Measurements from ENCODE around the gene APOO. TPM values are rescaled to one million over a fixed set of nuclear protein-coding genes. Genes with fewer than 3 reads are reported as not detected.

Gene APOO
- total RNA-seq, 6 experiments from 2014 or later, result 20.8 to 28.1 (median 23.3) TPM

DNA sequence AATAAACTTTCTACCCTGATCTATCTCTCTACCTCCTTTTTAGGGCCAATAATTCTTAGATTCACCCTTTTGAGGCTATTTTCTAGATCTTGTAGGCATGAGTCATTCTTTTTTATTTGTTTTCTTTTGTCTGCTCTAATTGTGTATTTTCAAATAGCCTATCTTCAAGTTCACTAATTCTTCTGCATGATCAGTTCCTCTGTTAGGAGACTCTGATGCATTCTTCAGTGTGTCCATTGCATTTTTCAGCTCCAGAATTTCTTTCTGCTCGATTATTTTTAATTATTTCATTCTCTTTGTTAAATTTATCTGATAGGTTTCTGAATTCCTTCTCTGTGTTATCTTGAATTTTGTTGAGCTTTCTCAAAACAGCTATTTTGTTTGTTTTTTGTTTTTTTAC lies 11.4 kb upstream of the APOO start:
- Mint-ChIP-seq H3K27ac (no peak overlapping the region), H3K36me3 (ENCODE audit: low read depth) (no peaks in the 10 kb centered on the region), H3K9me3 (peaks cover 9% of the 10 kb centered on the region; the same call in 1 of the 2 replicates), H3K4me3 (no peak overlapping the region), H3K27me3 (ENCODE audit: insufficient read depth) (peaks cover 2% of the 10 kb centered on the region), H3K4me1 (ENCODE audit: low read depth) (no peaks in the 10 kb centered on the region)
- TF ChIP-seq, protein P1, sequence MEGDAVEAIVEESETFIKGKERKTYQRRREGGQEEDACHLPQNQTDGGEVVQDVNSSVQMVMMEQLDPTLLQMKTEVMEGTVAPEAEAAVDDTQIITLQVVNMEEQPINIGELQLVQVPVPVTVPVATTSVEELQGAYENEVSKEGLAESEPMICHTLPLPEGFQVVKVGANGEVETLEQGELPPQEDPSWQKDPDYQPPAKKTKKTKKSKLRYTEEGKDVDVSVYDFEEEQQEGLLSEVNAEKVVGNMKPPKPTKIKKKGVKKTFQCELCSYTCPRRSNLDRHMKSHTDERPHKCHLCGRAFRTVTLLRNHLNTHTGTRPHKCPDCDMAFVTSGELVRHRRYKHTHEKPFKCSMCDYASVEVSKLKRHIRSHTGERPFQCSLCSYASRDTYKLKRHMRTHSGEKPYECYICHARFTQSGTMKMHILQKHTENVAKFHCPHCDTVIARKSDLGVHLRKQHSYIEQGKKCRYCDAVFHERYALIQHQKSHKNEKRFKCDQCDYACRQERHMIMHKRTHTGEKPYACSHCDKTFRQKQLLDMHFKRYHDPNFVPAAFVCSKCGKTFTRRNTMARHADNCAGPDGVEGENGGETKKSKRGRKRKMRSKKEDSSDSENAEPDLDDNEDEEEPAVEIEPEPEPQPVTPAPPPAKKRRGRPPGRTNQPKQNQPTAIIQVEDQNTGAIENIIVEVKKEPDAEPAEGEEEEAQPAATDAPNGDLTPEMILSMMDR (IDR thresholded peaks at IDR 0.05), result no peak
- DNase-seq, result no peak

DNA sequence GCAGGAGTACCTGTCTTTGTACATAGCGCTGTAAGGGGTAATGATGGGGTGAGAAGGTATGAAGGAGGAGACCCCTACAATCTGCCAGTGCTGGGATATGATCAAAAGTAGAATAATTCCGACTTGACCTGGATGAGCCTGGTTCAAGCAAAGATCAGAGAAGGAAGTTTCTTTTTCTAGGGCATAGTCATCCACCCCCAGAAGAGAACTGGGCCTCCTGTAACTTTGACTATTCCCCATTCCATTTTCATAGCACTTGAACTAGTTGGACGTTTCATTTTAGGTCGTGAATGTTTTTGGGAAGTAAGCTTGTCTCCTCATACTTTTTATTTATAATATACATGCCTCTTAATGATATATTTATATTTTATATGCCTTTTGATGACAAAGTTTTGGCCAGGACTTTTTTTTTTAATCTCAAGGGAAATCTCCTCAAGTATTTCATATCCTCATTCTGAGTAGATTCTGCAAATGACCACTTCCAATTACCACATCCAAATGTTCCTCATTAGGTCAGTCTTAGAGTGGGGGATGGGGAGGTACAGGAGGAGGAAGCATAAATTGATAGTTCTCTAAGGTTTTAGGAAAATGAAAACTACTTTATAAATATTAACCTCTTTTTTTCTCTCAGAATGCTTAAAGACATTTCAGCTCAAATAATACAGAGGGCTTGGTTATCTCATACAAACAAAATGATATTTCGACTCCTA lies 3.5 kb upstream of the APOO start:
- H3K27me3 Mint-ChIP-seq (ENCODE audit: insufficient read depth), result no peaks in the 10 kb centered on the region
- no peak overlapping the region for H3K27ac Mint-ChIP-seq
- H3K9me3 Mint-ChIP-seq, result no peaks in the 10 kb centered on the region
- DNase-seq, result no peak
- TF ChIP-seq, protein P1 (IDR thresholded peaks at IDR 0.05), result no peak
- H3K4me3 Mint-ChIP-seq, result no peak overlapping the region
- H3K4me1 Mint-ChIP-seq (ENCODE audit: low read depth), result peaks cover 11% of the 10 kb centered on the region
- H3K36me3 Mint-ChIP-seq (ENCODE audit: low read depth), result no peaks in the 10 kb centered on the region

DNA sequence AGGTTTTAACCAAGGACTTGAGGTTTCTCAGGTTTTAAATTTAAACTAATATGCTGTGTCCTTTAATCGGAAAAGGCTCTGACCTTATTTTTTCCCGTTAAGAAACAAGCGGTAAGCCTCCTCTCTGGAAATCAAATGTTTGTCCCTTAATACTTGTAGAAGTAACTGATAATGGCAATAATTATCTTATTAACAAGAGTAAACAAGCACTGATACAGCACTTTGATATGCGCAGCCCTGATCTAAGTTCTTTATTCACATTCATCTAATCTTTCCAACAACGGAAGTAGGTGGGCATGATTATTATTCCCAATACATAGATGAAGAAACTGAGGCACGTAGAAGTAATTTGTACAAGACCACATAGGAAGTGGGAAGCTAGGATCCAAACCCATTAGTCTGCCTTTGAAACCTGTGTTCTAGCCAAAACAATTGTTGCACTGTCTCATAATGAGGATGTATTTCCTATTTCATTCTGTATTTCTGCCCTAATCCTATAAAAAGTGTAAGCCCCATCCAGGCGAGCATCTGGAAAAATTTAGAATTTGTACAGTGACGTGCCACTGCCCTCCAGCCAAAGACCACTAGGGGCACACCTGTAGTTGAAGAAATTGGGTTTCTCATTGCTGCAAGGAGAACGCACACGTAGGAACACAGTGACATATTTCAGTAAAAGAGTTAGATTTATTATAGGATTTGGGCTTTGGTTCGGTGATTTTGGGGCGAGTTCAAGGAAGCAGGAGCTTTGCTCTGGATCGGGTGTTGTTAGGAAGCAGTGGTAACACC lies 674 bp upstream of the APOO start:
- H3K4me3 Mint-ChIP-seq, result peak overlapping the region; percentile 82
- H3K4me1 Mint-ChIP-seq (ENCODE audit: low read depth), result peaks cover 22% of the 10 kb centered on the region
- H3K9me3 Mint-ChIP-seq, result no peaks in the 10 kb centered on the region
- DNase-seq, result no peak
- no peaks in the 10 kb centered on the region for H3K27me3 Mint-ChIP-seq (ENCODE audit: insufficient read depth)
- TF ChIP-seq, protein P1 (IDR thresholded peaks at IDR 0.05), result peak; percentile 17
- no peaks in the 10 kb centered on the region for H3K36me3 Mint-ChIP-seq (ENCODE audit: low read depth)
- peak overlapping the region; percentile 75 for H3K27ac Mint-ChIP-seq

DNA sequence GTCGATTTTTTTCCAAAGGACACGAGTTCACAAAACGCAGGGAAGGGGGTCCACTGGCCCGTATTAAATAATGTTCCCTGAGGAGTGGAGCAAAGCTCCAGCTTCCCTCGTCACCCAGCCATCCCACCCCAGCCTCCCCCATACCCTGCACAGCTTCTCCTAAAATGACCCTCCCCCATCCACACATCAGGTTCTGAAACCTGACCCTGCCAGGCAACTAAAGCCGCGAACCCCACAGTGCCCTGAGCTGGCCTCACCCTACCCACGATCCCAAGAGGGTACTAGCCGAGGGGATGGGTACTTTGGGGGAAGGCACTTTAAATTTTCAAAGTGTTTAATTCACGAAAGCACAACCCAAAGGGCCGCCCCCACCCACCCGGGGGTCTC lies 634 bp downstream of the APOO start:
- no peaks in the 10 kb centered on the region for H3K36me3 Mint-ChIP-seq (ENCODE audit: low read depth)
- no peak for DNase-seq
- peaks cover 22% of the 10 kb centered on the region for H3K4me1 Mint-ChIP-seq (ENCODE audit: low read depth)
- H3K27me3 Mint-ChIP-seq (ENCODE audit: insufficient read depth), result no peaks in the 10 kb centered on the region
- TF ChIP-seq, protein P1 (IDR thresholded peaks at IDR 0.05), result no peak
- H3K27ac Mint-ChIP-seq, result peak overlapping the region; percentile 75
- peak overlapping the region; percentile 82 for H3K4me3 Mint-ChIP-seq
- H3K9me3 Mint-ChIP-seq, result no peaks in the 10 kb centered on the region

DNA sequence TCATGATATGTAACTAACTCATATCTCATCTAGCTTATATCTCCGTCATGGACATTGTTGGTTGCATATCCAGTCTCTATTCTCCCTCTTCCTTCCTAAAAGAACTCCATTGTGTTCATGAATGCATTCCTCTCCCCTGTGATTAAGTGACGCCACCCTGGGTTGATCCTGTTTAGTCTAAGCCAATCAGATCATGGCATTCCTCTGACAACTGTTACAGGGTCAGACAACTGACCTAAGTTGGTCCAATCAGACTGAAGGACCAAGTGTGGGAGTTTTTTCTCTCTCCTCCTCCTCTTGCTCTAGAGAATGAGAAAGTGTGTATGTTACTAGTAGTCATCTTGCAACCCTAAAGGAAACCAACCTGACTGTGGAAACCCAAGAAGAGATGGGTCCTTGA lies 3.6 kb downstream of the APOO start:
- TF ChIP-seq, protein P1 (IDR thresholded peaks at IDR 0.05), result no peak
- Mint-ChIP-seq H3K4me3 (no peak overlapping the region), H3K27ac (no peak overlapping the region), H3K4me1 (ENCODE audit: low read depth) (peaks cover 23% of the 10 kb centered on the region), H3K9me3 (no peaks in the 10 kb centered on the region), H3K36me3 (ENCODE audit: low read depth) (no peaks in the 10 kb centered on the region), H3K27me3 (ENCODE audit: insufficient read depth) (no peaks in the 10 kb centered on the region)
- DNase-seq, result no peak

Measured in HFFc6 (cell line).